Activated T-cell treated with anti-CD3 and anti-CD28 coated beads, Interleukin-2, amount 50 U/mL, for 24 hours (primary cell): Measurements from ENCODE around the gene LARGE1.

Source experiments
- DNase-seq: peaks from one replicate; pipeline ENCODE4 v3.0.0-alpha.2; 2020
- H3K27ac Mint-ChIP-seq: 2 replicates; pipeline ENCODE4 v1.8.0; 2020; ENCODE audit warnings: mild to moderate bottlenecking, mixed read lengths
- H3K27me3 Mint-ChIP-seq: 2 replicates; pipeline ENCODE4 v1.8.0; 2020; ENCODE audit warnings: mixed read lengths
- H3K36me3 Mint-ChIP-seq: 2 replicates; pipeline ENCODE4 v1.8.0; 2020; ENCODE audit warnings: low read depth, mixed read lengths
- H3K4me1 Mint-ChIP-seq: 2 replicates; pipeline ENCODE4 v1.8.0; 2020; ENCODE audit warnings: low read depth, mixed read lengths
- H3K4me3 Mint-ChIP-seq: 2 replicates; pipeline ENCODE4 v1.8.0; 2020; ENCODE audit warnings: mild to moderate bottlenecking, moderate library complexity, mixed read lengths
- H3K9me3 Mint-ChIP-seq: 2 replicates; pipeline ENCODE4 v1.8.0; 2020; ENCODE audit warnings: mixed read lengths

Gene LARGE1

GRCh38 chr22:33819743-33820142 is 100.5 kb downstream of the LARGE1 start:
- no peaks in the 10 kb centered on the region for H3K4me1 Mint-ChIP-seq
- no peaks in the 10 kb centered on the region for H3K36me3 Mint-ChIP-seq
- DNase-seq = no peak
- peaks cover 4% of the 10 kb centered on the region for H3K27me3 Mint-ChIP-seq
- H3K4me3 Mint-ChIP-seq = no peak overlapping the region
- no peaks in the 10 kb centered on the region for H3K9me3 Mint-ChIP-seq
- H3K27ac Mint-ChIP-seq = no peak overlapping the region

GRCh38 chr22:33817512-33818127 is 102.7 kb downstream of the LARGE1 start:
- no peaks in the 10 kb centered on the region for H3K4me1 Mint-ChIP-seq
- no peaks in the 10 kb centered on the region for H3K27me3 Mint-ChIP-seq
- no peak for DNase-seq
- H3K36me3 Mint-ChIP-seq = no peaks in the 10 kb centered on the region
- H3K4me3 Mint-ChIP-seq = no peak overlapping the region
- H3K27ac Mint-ChIP-seq = no peak overlapping the region
- no peaks in the 10 kb centered on the region for H3K9me3 Mint-ChIP-seq

- no peaks in the 10 kb centered on the region for H3K4me1 Mint-ChIP-seq
- H3K27me3 Mint-ChIP-seq = no peaks in the 10 kb centered on the region
- no peak overlapping the region for H3K27ac Mint-ChIP-seq
- H3K36me3 Mint-ChIP-seq = no peaks in the 10 kb centered on the region
- DNase-seq = no peak
- H3K4me3 Mint-ChIP-seq = no peak overlapping the region
- H3K9me3 Mint-ChIP-seq = no peaks in the 10 kb centered on the region
Measured at GRCh38 chr22:33812360-33812977, 107.8 kb downstream of the LARGE1 start.

GRCh38 chr22:33811686-33812085 is 108.6 kb downstream of the LARGE1 start:
- no peak overlapping the region for H3K4me3 Mint-ChIP-seq
- H3K36me3 Mint-ChIP-seq = no peaks in the 10 kb centered on the region
- no peaks in the 10 kb centered on the region for H3K4me1 Mint-ChIP-seq
- no peaks in the 10 kb centered on the region for H3K9me3 Mint-ChIP-seq
- DNase-seq = no peak
- no peak overlapping the region for H3K27ac Mint-ChIP-seq
- no peaks in the 10 kb centered on the region for H3K27me3 Mint-ChIP-seq

GRCh38 chr22:33811208-33811607 is 109.1 kb downstream of the LARGE1 start:
- H3K4me1 Mint-ChIP-seq = no peaks in the 10 kb centered on the region
- H3K9me3 Mint-ChIP-seq = no peaks in the 10 kb centered on the region
- H3K4me3 Mint-ChIP-seq = no peak overlapping the region
- no peaks in the 10 kb centered on the region for H3K27me3 Mint-ChIP-seq
- no peak overlapping the region for H3K27ac Mint-ChIP-seq
- no peaks in the 10 kb centered on the region for H3K36me3 Mint-ChIP-seq
- no peak for DNase-seq

GRCh38 chr22:33807470-33807869 is 112.8 kb downstream of the LARGE1 start:
- Mint-ChIP-seq H3K9me3 (no peaks in the 10 kb centered on the region), H3K27ac (no peak overlapping the region), H3K4me3 (no peak overlapping the region), H3K27me3 (no peaks in the 10 kb centered on the region), H3K36me3 (no peaks in the 10 kb centered on the region), H3K4me1 (no peaks in the 10 kb centered on the region)
- DNase-seq = no peak

- no peak overlapping the region for H3K4me3 Mint-ChIP-seq
- H3K27ac Mint-ChIP-seq = no peak overlapping the region
- H3K9me3 Mint-ChIP-seq = no peaks in the 10 kb centered on the region
- no peaks in the 10 kb centered on the region for H3K36me3 Mint-ChIP-seq
- no peaks in the 10 kb centered on the region for H3K27me3 Mint-ChIP-seq
- H3K4me1 Mint-ChIP-seq = no peaks in the 10 kb centered on the region
- no peak for DNase-seq
Measured at GRCh38 chr22:33806191-33806590, 114.1 kb downstream of the LARGE1 start.

- no peaks in the 10 kb centered on the region for H3K4me1 Mint-ChIP-seq
- H3K36me3 Mint-ChIP-seq = no peaks in the 10 kb centered on the region
- no peak for DNase-seq
- no peaks in the 10 kb centered on the region for H3K27me3 Mint-ChIP-seq
- H3K9me3 Mint-ChIP-seq = peaks cover 6% of the 10 kb centered on the region
- no peak overlapping the region for H3K4me3 Mint-ChIP-seq
- no peak overlapping the region for H3K27ac Mint-ChIP-seq
Measured at GRCh38 chr22:33803371-33804282, 116.6 kb downstream of the LARGE1 start.

GRCh38 chr22:33798401-33798800 is 121.9 kb downstream of the LARGE1 start:
- Mint-ChIP-seq H3K27me3 (no peaks in the 10 kb centered on the region), H3K4me1 (no peaks in the 10 kb centered on the region), H3K27ac (no peak overlapping the region), H3K9me3 (peaks cover 14% of the 10 kb centered on the region), H3K36me3 (no peaks in the 10 kb centered on the region), H3K4me3 (no peak overlapping the region)
- DNase-seq = no peak

- Mint-ChIP-seq H3K27me3 (no peaks in the 10 kb centered on the region), H3K9me3 (peaks cover 14% of the 10 kb centered on the region), H3K4me1 (no peaks in the 10 kb centered on the region), H3K27ac (no peak overlapping the region), H3K4me3 (no peak overlapping the region), H3K36me3 (no peaks in the 10 kb centered on the region)
- no peak for DNase-seq
Measured at GRCh38 chr22:33796494-33796893, 123.8 kb downstream of the LARGE1 start.

- H3K27ac Mint-ChIP-seq = no peak overlapping the region
- peaks cover under 1% of the 10 kb centered on the region for H3K36me3 Mint-ChIP-seq
Measured at GRCh38 chr22:33793475-33793874, 126.8 kb downstream of the LARGE1 start.

GRCh38 chr22:33792832-33793231 is 127.4 kb downstream of the LARGE1 start:
- Mint-ChIP-seq H3K4me3 (no peak overlapping the region), H3K27me3 (no peaks in the 10 kb centered on the region), H3K27ac (no peak overlapping the region), H3K36me3 (peaks cover 2% of the 10 kb centered on the region), H3K4me1 (no peaks in the 10 kb centered on the region), H3K9me3 (peaks cover 24% of the 10 kb centered on the region)
- no peak for DNase-seq

More at GRCh38 chr22:33793475-33793874, 126.8 kb downstream of the LARGE1 start:
- DNase-seq = no peak
- H3K4me3 Mint-ChIP-seq = no peak overlapping the region
- H3K27me3 Mint-ChIP-seq = no peaks in the 10 kb centered on the region
- H3K9me3 Mint-ChIP-seq = peaks cover 18% of the 10 kb centered on the region
- H3K4me1 Mint-ChIP-seq = no peaks in the 10 kb centered on the region

- H3K36me3 Mint-ChIP-seq = peaks cover 2% of the 10 kb centered on the region
Measured at GRCh38 chr22:33789690-33790253, 130.5 kb downstream of the LARGE1 start.

GRCh38 chr22:33788927-33789326 is 131.3 kb downstream of the LARGE1 start:
- H3K36me3 Mint-ChIP-seq = peaks cover 2% of the 10 kb centered on the region
- H3K4me3 Mint-ChIP-seq = no peak overlapping the region
- H3K4me1 Mint-ChIP-seq = no peaks in the 10 kb centered on the region
- DNase-seq = no peak
- peaks cover 16% of the 10 kb centered on the region for H3K9me3 Mint-ChIP-seq
- H3K27ac Mint-ChIP-seq = no peak overlapping the region
- no peaks in the 10 kb centered on the region for H3K27me3 Mint-ChIP-seq

More at GRCh38 chr22:33789690-33790253, 130.5 kb downstream of the LARGE1 start:
- Mint-ChIP-seq H3K27ac (no peak overlapping the region), H3K4me3 (no peak overlapping the region), H3K9me3 (peaks cover 16% of the 10 kb centered on the region), H3K4me1 (no peaks in the 10 kb centered on the region), H3K27me3 (no peaks in the 10 kb centered on the region)
- no peak for DNase-seq
